A549 (cell line): ENCODE data around the gene RASSF9. TPM values are rescaled to one million over a fixed set of nuclear protein-coding genes. Genes with fewer than 3 reads are reported as not detected.

Experiments used
- ATAC-seq, 2 experiments: fragments of 200-7000 bp in 1 of 2; fragments of >200 bp in 1 of 2; cut with Nextera tagmentation in 1 of 2; cut with Tn5 transposase in 1 of 2; 3 replicates each; pipeline versions ENCODE4 v1.8.0 to v1.9.1; 2018 to 2020; ENCODE audit warnings: mild to moderate bottlenecking in 1 of 2, moderate library complexity in 1 of 2
- CTCF ChIA-PET: fragments of 300-600 bp; sonication (Branson Sonifier 250); formaldehyde crosslinking; extraction: SDS; loops from one replicate; lab custom pipeline; 2021; ENCODE audit warnings: antibody characterized with exemption, inconsistent platforms; lab: Yijun Ruan, JAX
- POLR2A ChIA-PET: fragments of 350-600 bp; formaldehyde crosslinking; extraction: SDS; loops from one replicate; lab custom pipeline; 2021; ENCODE audit warnings: antibody characterized with exemption, inconsistent platforms; lab: Yijun Ruan, JAX
- DNase-seq, 2 experiments: peaks; one replicate each; pipeline versions ENCODE4 v3.0.0 to v3.0.0-alpha.2; 2011 to 2016; ENCODE audit warnings: low read depth in 1 of 2, low spot score in 1 of 2
- FAIRE-seq: peaks from 2 replicates; lab custom pipeline; 2011; peaks lifted over from hg19 to GRCh38; lab: Jason Lieb, UNC
- H3K27ac ChIP-seq, 2 experiments: fragments of >200 bp; sonication (Bioruptor Twin); formaldehyde crosslinking; 3 replicates each; pipeline ENCODE4 v1.5.1; 2016 to 2017
- H3K4me1 ChIP-seq: fragments of >200 bp; sonication (Bioruptor Twin); formaldehyde crosslinking; 3 replicates; pipeline ENCODE4 v1.6.1; 2016
- H3K4me2 ChIP-seq: fragments of >200 bp; sonication (Bioruptor Twin); formaldehyde crosslinking; 3 replicates; pipeline ENCODE4 v1.6.1; 2016
- H3K4me3 ChIP-seq: fragments of >200 bp; sonication (Bioruptor Twin); formaldehyde crosslinking; 3 replicates; pipeline ENCODE4 v1.5.1; 2016
- H3K9me3 ChIP-seq: fragments of >200 bp; sonication (Bioruptor Twin); formaldehyde crosslinking; 3 replicates; pipeline ENCODE4 v1.6.1; 2016
- BHLHE40 ChIP-seq: IDR thresholded peaks from 2 replicates; pipeline ENCODE4 v1.6.1; 2012; ENCODE audit warnings: low read depth, low read length, inconsistent platforms
- CEBPB ChIP-seq, 2 experiments: fragments of >200 bp in 1 of 2; sonication (Bioruptor Twin) in 1 of 2; formaldehyde crosslinking in 1 of 2; IDR thresholded peaks; 2 replicates each; pipeline ENCODE4 v1.6.1; 2012 to 2016
- CHD2 ChIP-seq: fragments of 150-350 bp; IDR thresholded peaks from 2 replicates; pipeline ENCODE4 v1.6.1; 2014; ENCODE audit warnings: low read length; ENCODE audit not compliant: partially characterized antibody
- EHF ChIP-seq: fragments of 250-450 bp; sonication (Bioruptor Pico); IDR thresholded peaks from 2 replicates; pipeline ENCODE4 v1.5.0; 2020; ENCODE audit warnings: mild to moderate bottlenecking
- FOSB ChIP-seq: fragments of 250-450 bp; sonication (Bioruptor Pico); IDR thresholded peaks from 2 replicates; pipeline ENCODE4 v1.5.0; 2020; ENCODE audit warnings: mild to moderate bottlenecking, moderate library complexity
- FOSL2 ChIP-seq, 2 experiments: fragments of 450-650 bp in 1 of 2; fragments of >200 bp in 1 of 2; sonication (Bioruptor Twin) in 1 of 2; formaldehyde crosslinking; IDR thresholded peaks; 2 replicates each; pipeline versions ENCODE4 v1.5.0 to v1.6.1; 2016 to 2020; ENCODE audit warnings: mild to moderate bottlenecking in 1 of 2, moderate library complexity in 1 of 2
- FOXS1 ChIP-seq: fragments of 250-450 bp; sonication (Bioruptor Pico); IDR thresholded peaks from 2 replicates; pipeline ENCODE4 v1.5.0; 2020; ENCODE audit warnings: mild to moderate bottlenecking, moderate library complexity
- GATA3 ChIP-seq: IDR thresholded peaks from 2 replicates; pipeline ENCODE4 v1.6.1; 2012; ENCODE audit warnings: borderline replicate concordance
- HDAC2 ChIP-seq: fragments of 200-600 bp; sonication (generic); IDR thresholded peaks from 2 replicates; pipeline ENCODE4 v1.6.1; 2016
- HOXB5 ChIP-seq: fragments of 250-450 bp; sonication (Bioruptor Pico); IDR thresholded peaks from 2 replicates; pipeline ENCODE4 v1.5.0; 2020; ENCODE audit warnings: mild to moderate bottlenecking, moderate library complexity
- JUNB ChIP-seq: fragments of >200 bp; sonication (Bioruptor Twin); formaldehyde crosslinking; IDR thresholded peaks from 2 replicates; pipeline ENCODE4 v1.6.1; 2016
- KDM1A ChIP-seq: fragments of 200-600 bp; sonication (generic); IDR thresholded peaks from 2 replicates; pipeline ENCODE4 v1.6.1; 2016; ENCODE audit warnings: low read depth, mild to moderate bottlenecking
- KDM5A ChIP-seq: fragments of 200-600 bp; sonication (generic); IDR thresholded peaks from 2 replicates; pipeline ENCODE4 v1.6.1; 2016; ENCODE audit warnings: antibody characterized with exemption, mild to moderate bottlenecking
- MAZ ChIP-seq: fragments of 150-350 bp; IDR thresholded peaks from 2 replicates; pipeline ENCODE4 v1.6.1; 2014; ENCODE audit warnings: antibody characterized with exemption, low read depth, low read length, borderline replicate concordance
- NFE2L2 ChIP-seq: fragments of 150-350 bp; conservative IDR thresholded peaks from 2 replicates; pipeline ENCODE4 v1.6.1; 2014; ENCODE audit warnings: low read length
- POLR2A ChIP-seq: IDR thresholded peaks from 2 replicates; pipeline ENCODE4 v1.6.1; 2012; ENCODE audit warnings: mild to moderate bottlenecking, low read length
- POLR2AphosphoS2 ChIP-seq: conservative IDR thresholded peaks from 2 replicates; pipeline ENCODE4 v1.6.1; 2012; ENCODE audit warnings: low read length, improper control_type of control experiment, inconsistent platforms
- RNF2 ChIP-seq: fragments of 200-600 bp; sonication (generic); IDR thresholded peaks from 2 replicates; pipeline ENCODE4 v1.6.1; 2016; ENCODE audit warnings: low read depth, mild to moderate bottlenecking, antibody characterized with exemption, moderate library complexity, borderline replicate concordance
- SREBF2 ChIP-seq: fragments of 450-650 bp; IDR thresholded peaks from 2 replicates; pipeline ENCODE4 v1.6.1; 2014; ENCODE audit warnings: mild to moderate bottlenecking, moderate library complexity
- ZC3H11A ChIP-seq: fragments of 450-650 bp; IDR thresholded peaks from 2 replicates; pipeline ENCODE4 v1.6.1; 2014; ENCODE audit warnings: antibody characterized with exemption, mild to moderate bottlenecking
- WGBS: methylation state at CpG from one replicate; pipeline ENCODE4 v1.1.6; 2017; ENCODE audit errors: missing lambda C conversion rate; 5-methylcytosine and 5-hydroxymethylcytosine counted together
- polyA plus RNA-seq, 4 experiments: library from polyadenylated mRNA; depleted of rRNA in 3 of 4; stranded (reverse); fragments of >200 nt; fragmentation: RNase III in 1 of 4; extraction: RNeasy Plus Mini Kit Qiagen cat#74134 plus additional on column Dnase treatment in 1 of 4; gene quantifications; 2 replicates in 3 of 4; 3 replicates in 1 of 4; pipeline ENCODE4 v1.2.3, GENCODE V29; 2011 to 2017
- TF ChIP-seq, protein P1 (sequence below): fragments of >200 bp; sonication (Bioruptor Twin); formaldehyde crosslinking; IDR thresholded peaks from 3 replicates; pipeline ENCODE4 v1.6.1; 2016
- TF ChIP-seq, protein P2 (sequence below): fragments of 200-600 bp; sonication (generic); IDR thresholded peaks from 2 replicates; pipeline ENCODE4 v1.6.1; 2016; ENCODE audit warnings: antibody characterized with exemption, mild to moderate bottlenecking, moderate library complexity
- TF ChIP-seq, protein P3 (sequence below): fragments of >200 bp; sonication (Bioruptor Twin); formaldehyde crosslinking; IDR thresholded peaks from 3 replicates; pipeline ENCODE4 v1.5.1; 2016
- TF ChIP-seq, protein P4 (sequence below): fragments of 450-650 bp; IDR thresholded peaks from 2 replicates; pipeline ENCODE4 v1.6.1; 2014; ENCODE audit warnings: antibody characterized with exemption
- TF ChIP-seq, protein P5 (sequence below): IDR thresholded peaks from 2 replicates; pipeline ENCODE4 v1.6.1; 2012; ENCODE audit warnings: low read depth, borderline replicate concordance
- TF ChIP-seq, protein P6 (sequence below): IDR thresholded peaks from 2 replicates; pipeline ENCODE4 v1.6.1; 2012
- TF ChIP-seq, protein P7 (sequence below): fragments of 150-350 bp; IDR thresholded peaks from 2 replicates; pipeline ENCODE4 v1.6.1; 2014; ENCODE audit warnings: low read depth, mild to moderate bottlenecking, low read length

The RASSF9 gene
- polyA plus RNA-seq, 2 of the 4 experiments (the other 2 are of a cell fraction): 0.98 to 5.6 TPM

DNA sequence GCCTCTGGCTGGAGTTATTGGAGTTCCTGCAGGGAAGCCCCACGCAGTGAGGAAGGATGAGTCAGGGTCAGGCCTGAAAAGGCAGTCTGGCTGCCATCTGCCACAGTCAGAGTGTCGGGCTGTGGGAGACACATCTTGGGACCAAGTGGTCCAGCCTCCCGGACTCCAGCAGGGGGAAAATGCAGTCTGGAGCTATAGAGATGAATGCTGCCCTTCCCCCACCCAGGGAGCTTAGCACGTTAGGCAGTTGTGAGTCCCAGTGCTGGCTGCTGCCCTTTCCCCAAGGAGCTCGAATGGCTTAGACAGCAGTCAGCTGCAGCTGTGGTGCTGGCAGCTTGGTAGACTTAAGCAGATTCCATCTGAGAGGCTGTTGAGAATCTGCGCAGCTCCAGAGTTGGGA, 29.7 kb upstream of the RASSF9 start:
- 81% methylated on average over 6 of the region's 6 CpGs for WGBS
- Histone ChIP-seq H3K9me3 (no peaks in the 10 kb centered on the region), H3K4me3 (no peak overlapping the region), H3K4me1 (no peaks in the 10 kb centered on the region), H3K27ac (peak overlapping the region in 1 of 2 experiments; percentile 19; a peak in 1 of 6 replicates), H3K4me2 (no peak overlapping the region)
- CTCF ChIA-PET: interaction anchor here (1.7 to 5.6 kb wide), 8 partner anchors 10 to 398 kb away, joined by 5 to 85 read pairs (median 17); no protein-coding TSS in a partner anchor
- DNase-seq: no peak
- no peak for FAIRE-seq
- TF ChIP-seq RNF2: no peak
- TF ChIP-seq, protein P1, sequence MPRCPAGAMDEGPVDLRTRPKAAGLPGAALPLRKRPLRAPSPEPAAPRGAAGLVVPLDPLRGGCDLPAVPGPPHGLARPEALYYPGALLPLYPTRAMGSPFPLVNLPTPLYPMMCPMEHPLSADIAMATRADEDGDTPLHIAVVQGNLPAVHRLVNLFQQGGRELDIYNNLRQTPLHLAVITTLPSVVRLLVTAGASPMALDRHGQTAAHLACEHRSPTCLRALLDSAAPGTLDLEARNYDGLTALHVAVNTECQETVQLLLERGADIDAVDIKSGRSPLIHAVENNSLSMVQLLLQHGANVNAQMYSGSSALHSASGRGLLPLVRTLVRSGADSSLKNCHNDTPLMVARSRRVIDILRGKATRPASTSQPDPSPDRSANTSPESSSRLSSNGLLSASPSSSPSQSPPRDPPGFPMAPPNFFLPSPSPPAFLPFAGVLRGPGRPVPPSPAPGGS: no peak
- TF ChIP-seq HDAC2: no peak
- TF ChIP-seq, protein P2, sequence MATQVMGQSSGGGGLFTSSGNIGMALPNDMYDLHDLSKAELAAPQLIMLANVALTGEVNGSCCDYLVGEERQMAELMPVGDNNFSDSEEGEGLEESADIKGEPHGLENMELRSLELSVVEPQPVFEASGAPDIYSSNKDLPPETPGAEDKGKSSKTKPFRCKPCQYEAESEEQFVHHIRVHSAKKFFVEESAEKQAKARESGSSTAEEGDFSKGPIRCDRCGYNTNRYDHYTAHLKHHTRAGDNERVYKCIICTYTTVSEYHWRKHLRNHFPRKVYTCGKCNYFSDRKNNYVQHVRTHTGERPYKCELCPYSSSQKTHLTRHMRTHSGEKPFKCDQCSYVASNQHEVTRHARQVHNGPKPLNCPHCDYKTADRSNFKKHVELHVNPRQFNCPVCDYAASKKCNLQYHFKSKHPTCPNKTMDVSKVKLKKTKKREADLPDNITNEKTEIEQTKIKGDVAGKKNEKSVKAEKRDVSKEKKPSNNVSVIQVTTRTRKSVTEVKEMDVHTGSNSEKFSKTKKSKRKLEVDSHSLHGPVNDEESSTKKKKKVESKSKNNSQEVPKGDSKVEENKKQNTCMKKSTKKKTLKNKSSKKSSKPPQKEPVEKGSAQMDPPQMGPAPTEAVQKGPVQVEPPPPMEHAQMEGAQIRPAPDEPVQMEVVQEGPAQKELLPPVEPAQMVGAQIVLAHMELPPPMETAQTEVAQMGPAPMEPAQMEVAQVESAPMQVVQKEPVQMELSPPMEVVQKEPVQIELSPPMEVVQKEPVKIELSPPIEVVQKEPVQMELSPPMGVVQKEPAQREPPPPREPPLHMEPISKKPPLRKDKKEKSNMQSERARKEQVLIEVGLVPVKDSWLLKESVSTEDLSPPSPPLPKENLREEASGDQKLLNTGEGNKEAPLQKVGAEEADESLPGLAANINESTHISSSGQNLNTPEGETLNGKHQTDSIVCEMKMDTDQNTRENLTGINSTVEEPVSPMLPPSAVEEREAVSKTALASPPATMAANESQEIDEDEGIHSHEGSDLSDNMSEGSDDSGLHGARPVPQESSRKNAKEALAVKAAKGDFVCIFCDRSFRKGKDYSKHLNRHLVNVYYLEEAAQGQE: no peak
- TF ChIP-seq POLR2A: no peak
- POLR2A ChIA-PET: no interaction called here
- no peak for ATAC-seq

DNA sequence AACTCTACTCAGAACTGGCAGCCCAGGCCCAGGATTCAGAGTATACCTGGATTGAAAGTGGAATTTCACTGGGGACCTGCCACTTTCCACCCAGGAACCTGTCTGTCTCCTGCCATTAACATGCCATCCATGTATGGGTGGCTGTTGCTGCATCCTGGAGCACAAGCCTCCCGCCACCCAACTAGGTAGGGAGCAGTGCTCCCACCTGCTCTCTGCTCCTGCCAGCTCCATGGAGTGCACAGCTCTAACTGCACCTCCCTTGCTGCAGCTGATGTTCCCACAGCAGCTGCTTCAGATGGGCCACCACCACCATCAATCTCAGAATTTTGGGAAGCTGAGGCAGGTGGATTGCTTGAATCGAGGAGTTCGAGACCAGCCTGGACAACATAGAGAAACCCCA, 20.8 kb upstream of the RASSF9 start:
- ATAC-seq: no peak
- WGBS: 65% methylated on average over 3 of the region's 3 CpGs
- CTCF ChIA-PET: interaction anchor here (1.1 to 4.5 kb wide), 3 partner anchors 10 to 19 kb away, joined by 3 to 36 read pairs (median 5); no protein-coding TSS in a partner anchor

DNA sequence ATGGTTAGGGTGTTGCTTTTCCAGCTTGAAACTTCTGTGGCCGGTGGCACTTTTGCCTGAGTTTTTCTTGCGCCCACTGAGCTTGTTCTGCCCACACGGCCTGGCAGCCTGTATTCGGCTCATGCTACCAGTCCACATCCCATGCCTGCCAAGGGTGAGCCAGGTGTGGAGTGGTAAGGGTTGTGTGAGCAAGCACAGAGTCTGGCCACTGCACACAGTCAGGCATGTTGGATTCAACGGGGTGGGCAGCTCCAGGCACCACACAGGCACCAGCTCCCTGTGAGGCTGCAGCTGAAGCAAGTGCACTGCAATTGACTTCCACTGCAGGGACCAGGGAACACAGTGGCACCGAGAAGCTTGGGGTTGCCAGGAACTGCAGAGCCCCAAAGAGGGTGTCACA, 19.1 kb upstream of the RASSF9 start:
- POLR2A ChIA-PET: no interaction called here
- no peak for DNase-seq
- Histone ChIP-seq H3K4me3 (no peak overlapping the region), H3K4me2 (no peak overlapping the region), H3K27ac (no peak overlapping the region), H3K4me1 (no peaks in the 10 kb centered on the region), H3K9me3 (0 out of 3 replicates have a peak, but pooled peaks cover 3% of the 10 kb centered on the region)
- TF ChIP-seq, protein P3, sequence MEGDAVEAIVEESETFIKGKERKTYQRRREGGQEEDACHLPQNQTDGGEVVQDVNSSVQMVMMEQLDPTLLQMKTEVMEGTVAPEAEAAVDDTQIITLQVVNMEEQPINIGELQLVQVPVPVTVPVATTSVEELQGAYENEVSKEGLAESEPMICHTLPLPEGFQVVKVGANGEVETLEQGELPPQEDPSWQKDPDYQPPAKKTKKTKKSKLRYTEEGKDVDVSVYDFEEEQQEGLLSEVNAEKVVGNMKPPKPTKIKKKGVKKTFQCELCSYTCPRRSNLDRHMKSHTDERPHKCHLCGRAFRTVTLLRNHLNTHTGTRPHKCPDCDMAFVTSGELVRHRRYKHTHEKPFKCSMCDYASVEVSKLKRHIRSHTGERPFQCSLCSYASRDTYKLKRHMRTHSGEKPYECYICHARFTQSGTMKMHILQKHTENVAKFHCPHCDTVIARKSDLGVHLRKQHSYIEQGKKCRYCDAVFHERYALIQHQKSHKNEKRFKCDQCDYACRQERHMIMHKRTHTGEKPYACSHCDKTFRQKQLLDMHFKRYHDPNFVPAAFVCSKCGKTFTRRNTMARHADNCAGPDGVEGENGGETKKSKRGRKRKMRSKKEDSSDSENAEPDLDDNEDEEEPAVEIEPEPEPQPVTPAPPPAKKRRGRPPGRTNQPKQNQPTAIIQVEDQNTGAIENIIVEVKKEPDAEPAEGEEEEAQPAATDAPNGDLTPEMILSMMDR: no peak
- TF ChIP-seq HOXB5: no peak
- no peak for TF ChIP-seq JUNB
- TF ChIP-seq FOXS1: no peak
- TF ChIP-seq, protein P4, sequence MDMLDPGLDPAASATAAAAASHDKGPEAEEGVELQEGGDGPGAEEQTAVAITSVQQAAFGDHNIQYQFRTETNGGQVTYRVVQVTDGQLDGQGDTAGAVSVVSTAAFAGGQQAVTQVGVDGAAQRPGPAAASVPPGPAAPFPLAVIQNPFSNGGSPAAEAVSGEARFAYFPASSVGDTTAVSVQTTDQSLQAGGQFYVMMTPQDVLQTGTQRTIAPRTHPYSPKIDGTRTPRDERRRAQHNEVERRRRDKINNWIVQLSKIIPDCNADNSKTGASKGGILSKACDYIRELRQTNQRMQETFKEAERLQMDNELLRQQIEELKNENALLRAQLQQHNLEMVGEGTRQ: no peak
- no peak for TF ChIP-seq GATA3
- TF ChIP-seq EHF (CRISPR knock-in tag): no peak
- TF ChIP-seq FOSB: no peak
- no peak for TF ChIP-seq NFE2L2
- no peak for TF ChIP-seq KDM5A
- no peak for TF ChIP-seq ZC3H11A
- TF ChIP-seq POLR2AphosphoS2: no peak
- TF ChIP-seq BHLHE40: no peak
- FAIRE-seq: no peak
- WGBS: 61% methylated on average over 6 of the region's 6 CpGs
- no peak; a peak in 1 of 6 replicates for ATAC-seq
- CTCF ChIA-PET: interaction anchor here (0.7 to 4.5 kb wide), 5 partner anchors 12 to 280 kb away, joined by 3 to 36 read pairs (median 4); no protein-coding TSS in a partner anchor

More for the DNA sequence above, 20.8 kb upstream of the RASSF9 start:
- FAIRE-seq: no peak
- Histone ChIP-seq H3K4me2 (no peak overlapping the region), H3K4me3 (no peak overlapping the region), H3K4me1 (no peaks in the 10 kb centered on the region), H3K27ac (no peak overlapping the region), H3K9me3 (no peaks in the 10 kb centered on the region)
- POLR2A ChIA-PET: no interaction called here
- DNase-seq: no peak
- TF ChIP-seq FOSL2 (IDR thresholded peaks at IDR 0.05) (no peak), FOSL2 (CRISPR knock-in tag; IDR thresholded peaks at IDR 0.05) (no peak), POLR2AphosphoS2 (no peak), KDM1A (no peak), CEBPB (IDR thresholded peaks at IDR 0.05) (no peak), JUNB (no peak), CHD2 (no peak), SREBF2 (no peak), HDAC2 (no peak), NFE2L2 (no peak), RNF2 (no peak), MAZ (no peak)
- TF ChIP-seq, protein P5, sequence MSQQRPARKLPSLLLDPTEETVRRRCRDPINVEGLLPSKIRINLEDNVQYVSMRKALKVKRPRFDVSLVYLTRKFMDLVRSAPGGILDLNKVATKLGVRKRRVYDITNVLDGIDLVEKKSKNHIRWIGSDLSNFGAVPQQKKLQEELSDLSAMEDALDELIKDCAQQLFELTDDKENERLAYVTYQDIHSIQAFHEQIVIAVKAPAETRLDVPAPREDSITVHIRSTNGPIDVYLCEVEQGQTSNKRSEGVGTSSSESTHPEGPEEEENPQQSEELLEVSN: no peak
- TF ChIP-seq, protein P6, sequence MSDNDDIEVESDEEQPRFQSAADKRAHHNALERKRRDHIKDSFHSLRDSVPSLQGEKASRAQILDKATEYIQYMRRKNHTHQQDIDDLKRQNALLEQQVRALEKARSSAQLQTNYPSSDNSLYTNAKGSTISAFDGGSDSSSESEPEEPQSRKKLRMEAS: no peak
- TF ChIP-seq, protein P7, sequence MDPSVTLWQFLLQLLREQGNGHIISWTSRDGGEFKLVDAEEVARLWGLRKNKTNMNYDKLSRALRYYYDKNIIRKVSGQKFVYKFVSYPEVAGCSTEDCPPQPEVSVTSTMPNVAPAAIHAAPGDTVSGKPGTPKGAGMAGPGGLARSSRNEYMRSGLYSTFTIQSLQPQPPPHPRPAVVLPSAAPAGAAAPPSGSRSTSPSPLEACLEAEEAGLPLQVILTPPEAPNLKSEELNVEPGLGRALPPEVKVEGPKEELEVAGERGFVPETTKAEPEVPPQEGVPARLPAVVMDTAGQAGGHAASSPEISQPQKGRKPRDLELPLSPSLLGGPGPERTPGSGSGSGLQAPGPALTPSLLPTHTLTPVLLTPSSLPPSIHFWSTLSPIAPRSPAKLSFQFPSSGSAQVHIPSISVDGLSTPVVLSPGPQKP: no peak
